Measurements from ENCODE around the gene TCF3. TPM values are rescaled to one million over a fixed set of nuclear protein-coding genes. Genes with fewer than 3 reads are reported as not detected.

The TCF3 gene
- polyA plus RNA-seq, 3 donors = 2.4 to 36.2 (median 3.3) TPM

- Histone ChIP-seq H3K36me3 (replicated peaks in 1 of 2; ENCODE audit: control insufficient read depth in 1 of 2, insufficient read depth in 2 of 2, low read length in 2 of 2) (peaks cover 31 to 44% of the 10 kb centered on the region in 2 donors), H2AFZ (ENCODE audit: insufficient read depth, low read depth, low read length, poor library complexity, severe bottlenecking) (no peak overlapping the region), H3K4me2 (replicated peaks; ENCODE audit: extremely low read depth, low read length, poor library complexity, severe bottlenecking) (no peak overlapping the region), H3K79me2 (ENCODE audit: insufficient read depth, low read length) (no peaks in the 10 kb centered on the region), H3K27ac (ENCODE audit: low read depth in 1 of 2, low read length in 2 of 2) (no peak overlapping the region), H4K20me1 (ENCODE audit: insufficient read depth, low read length) (no peaks in the 10 kb centered on the region), H3K9ac (ENCODE audit: insufficient read depth, low read length, poor library complexity, severe bottlenecking) (no peak overlapping the region), H3K9me3 (replicated peaks in 1 of 2; ENCODE audit: control insufficient read depth in 1 of 2, insufficient read depth in 1 of 2, low read length in 2 of 2) (no peaks in the 10 kb centered on the region), H3K4me3 (replicated peaks in 1 of 3; ENCODE audit: low read depth in 2 of 3, low read length in 3 of 3) (no peak overlapping the region), H3K27me3 (ENCODE audit: control insufficient read depth in 2 of 2, insufficient read depth in 2 of 2, low read length in 2 of 2) (no peaks in the 10 kb centered on the region), H3K4me1 (ENCODE audit: control insufficient read depth in 1 of 2, insufficient read depth in 2 of 2, low read length in 2 of 2) (no peaks in the 10 kb centered on the region)
- peaks cover 0 to 3% (median 0%) of the 10 kb centered on the region in 7 donors for H3K9me3 Mint-ChIP-seq
- no peak for TF ChIP-seq CTCF (IDR thresholded peaks at IDR 0.05)
- peaks cover 24 to 71% of the 10 kb centered on the region in 2 donors for H3K36me3 Mint-ChIP-seq
- H3K27ac Mint-ChIP-seq = no peak overlapping the region
- intact Hi-C loops (cut with micrococcal nuclease) = loop anchor here in 1 of 2 donors (10.0 kb wide), 1 partner anchor 143 kb away; no protein-coding TSS in a partner anchor
- peaks cover 0 to 4% (median 0%) of the 10 kb centered on the region in 3 donors for H3K27me3 Mint-ChIP-seq (ENCODE audit: low read depth in 3 of 3)
- DNase-seq = no peak
- peaks cover 6% of the 10 kb centered on the region for H3K4me1 Mint-ChIP-seq
- WGBS (ENCODE audit: insufficient coverage) = 98% methylated on average over 16 of the region's 23 CpGs
- H3K4me3 Mint-ChIP-seq = no peak overlapping the region
These were observed 30.8 kb downstream of the TCF3 start for GRCh38 chr19:1621574-1621973.

- H3K4me3 Mint-ChIP-seq = no peak overlapping the region
- H3K9me3 Mint-ChIP-seq = peaks cover 0 to 3% (median 0%) of the 10 kb centered on the region in 7 donors
- no peak for TF ChIP-seq CTCF (IDR thresholded peaks at IDR 0.05)
- no peaks in the 10 kb centered on the region for H3K9me3 ChIP-seq (replicated peaks in 1 of 2; ENCODE audit: control insufficient read depth in 1 of 2, insufficient read depth in 1 of 2, low read length in 2 of 2)
- H3K27me3 Mint-ChIP-seq (ENCODE audit: low read depth in 3 of 3) = peaks cover 0 to 4% (median 0%) of the 10 kb centered on the region in 3 donors
- no peaks in the 10 kb centered on the region for H4K20me1 ChIP-seq (ENCODE audit: insufficient read depth, low read length)
- peaks cover 25 to 73% of the 10 kb centered on the region in 2 donors for H3K36me3 Mint-ChIP-seq
- H3K27me3 ChIP-seq (ENCODE audit: control insufficient read depth in 2 of 2, insufficient read depth in 2 of 2, low read length in 2 of 2) = no peaks in the 10 kb centered on the region
- no peaks in the 10 kb centered on the region for H3K4me1 ChIP-seq (ENCODE audit: control insufficient read depth in 1 of 2, insufficient read depth in 2 of 2, low read length in 2 of 2)
- intact Hi-C loops (cut with micrococcal nuclease) = loop anchor here in 1 of 2 donors (10.0 kb wide), 1 partner anchor 144 kb away; no protein-coding TSS in a partner anchor
- 98% methylated on average over 19 of the region's 19 CpGs for WGBS (ENCODE audit: insufficient coverage)
- H3K4me1 Mint-ChIP-seq = peaks cover 6% of the 10 kb centered on the region
- H3K27ac Mint-ChIP-seq = no peak overlapping the region
- H3K36me3 ChIP-seq (replicated peaks in 1 of 2; ENCODE audit: control insufficient read depth in 1 of 2, insufficient read depth in 2 of 2, low read length in 2 of 2) = peaks cover 31 to 44% of the 10 kb centered on the region in 2 donors
- H3K27ac ChIP-seq (ENCODE audit: low read depth in 1 of 2, low read length in 2 of 2) = no peak overlapping the region
- H3K9ac ChIP-seq (ENCODE audit: insufficient read depth, low read length, poor library complexity, severe bottlenecking) = no peak overlapping the region
- H3K79me2 ChIP-seq (ENCODE audit: insufficient read depth, low read length) = no peaks in the 10 kb centered on the region
- H3K4me2 ChIP-seq (replicated peaks; ENCODE audit: extremely low read depth, low read length, poor library complexity, severe bottlenecking) = no peak overlapping the region
- no peak overlapping the region for H2AFZ ChIP-seq (ENCODE audit: insufficient read depth, low read depth, low read length, poor library complexity, severe bottlenecking)
- no peak for DNase-seq
- H3K4me3 ChIP-seq (replicated peaks in 1 of 3; ENCODE audit: low read depth in 2 of 3, low read length in 3 of 3) = no peak overlapping the region
These were observed 31.4 kb downstream of the TCF3 start for GRCh38 chr19:1621021-1621420.
